ENCODE results near the gene CDC42EP5. TPM values are rescaled to one million over a fixed set of nuclear protein-coding genes. Genes with fewer than 3 reads are reported as not detected.

The CDC42EP5 gene
- total and polyA plus RNA-seq, 4 donors = 0.28 to 2.2 (median 0.84) TPM; not detected in 1

- H3K36me3 ChIP-seq (ENCODE audit: control insufficient read depth in 4 of 4, insufficient read depth in 3 of 4, low read depth in 1 of 4, low read length in 3 of 4) = peaks cover 0 to 4% (median under 1%) of the 10 kb centered on the region in 4 donors
- no peak overlapping the region for H3K27ac ChIP-seq (ENCODE audit: low read depth in 1 of 2, low read length in 2 of 2)
- H3K4me3 ChIP-seq (ENCODE audit: low read depth in 1 of 3, low read length in 3 of 3) = no peak overlapping the region
- no peaks in the 10 kb centered on the region for H3K9me3 ChIP-seq (ENCODE audit: control insufficient read depth in 4 of 4, low read length in 3 of 4)
- H3K27me3 ChIP-seq (ENCODE audit: control insufficient read depth in 4 of 4, insufficient read depth in 4 of 4, low read length in 3 of 4) = no peaks in the 10 kb centered on the region
- peaks cover 0 to 5% (median 2%) of the 10 kb centered on the region in 4 donors for H3K4me1 ChIP-seq (ENCODE audit: control insufficient read depth in 4 of 4, insufficient read depth in 4 of 4, low read length in 3 of 4)
- TF ChIP-seq NR2F2 (IDR thresholded peaks at IDR 0.05) = no peak
- no peak for TF ChIP-seq FOXA1 (IDR thresholded peaks at IDR 0.05)
- no peak for TF ChIP-seq MAX (IDR thresholded peaks at IDR 0.05)
- no peak for TF ChIP-seq RAD21 (IDR thresholded peaks at IDR 0.05)
- TF ChIP-seq, protein P1, sequence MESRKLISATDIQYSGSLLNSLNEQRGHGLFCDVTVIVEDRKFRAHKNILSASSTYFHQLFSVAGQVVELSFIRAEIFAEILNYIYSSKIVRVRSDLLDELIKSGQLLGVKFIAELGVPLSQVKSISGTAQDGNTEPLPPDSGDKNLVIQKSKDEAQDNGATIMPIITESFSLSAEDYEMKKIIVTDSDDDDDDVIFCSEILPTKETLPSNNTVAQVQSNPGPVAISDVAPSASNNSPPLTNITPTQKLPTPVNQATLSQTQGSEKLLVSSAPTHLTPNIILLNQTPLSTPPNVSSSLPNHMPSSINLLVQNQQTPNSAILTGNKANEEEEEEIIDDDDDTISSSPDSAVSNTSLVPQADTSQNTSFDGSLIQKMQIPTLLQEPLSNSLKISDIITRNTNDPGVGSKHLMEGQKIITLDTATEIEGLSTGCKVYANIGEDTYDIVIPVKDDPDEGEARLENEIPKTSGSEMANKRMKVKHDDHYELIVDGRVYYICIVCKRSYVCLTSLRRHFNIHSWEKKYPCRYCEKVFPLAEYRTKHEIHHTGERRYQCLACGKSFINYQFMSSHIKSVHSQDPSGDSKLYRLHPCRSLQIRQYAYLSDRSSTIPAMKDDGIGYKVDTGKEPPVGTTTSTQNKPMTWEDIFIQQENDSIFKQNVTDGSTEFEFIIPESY (IDR thresholded peaks at IDR 0.05) = no peak
- TF ChIP-seq YY1 (IDR thresholded peaks at IDR 0.05) = no peak
- TF ChIP-seq RXRA (IDR thresholded peaks at IDR 0.05) = no peak
- TF ChIP-seq FOXA2 (IDR thresholded peaks at IDR 0.05) = no peak
- TF ChIP-seq, protein P2, sequence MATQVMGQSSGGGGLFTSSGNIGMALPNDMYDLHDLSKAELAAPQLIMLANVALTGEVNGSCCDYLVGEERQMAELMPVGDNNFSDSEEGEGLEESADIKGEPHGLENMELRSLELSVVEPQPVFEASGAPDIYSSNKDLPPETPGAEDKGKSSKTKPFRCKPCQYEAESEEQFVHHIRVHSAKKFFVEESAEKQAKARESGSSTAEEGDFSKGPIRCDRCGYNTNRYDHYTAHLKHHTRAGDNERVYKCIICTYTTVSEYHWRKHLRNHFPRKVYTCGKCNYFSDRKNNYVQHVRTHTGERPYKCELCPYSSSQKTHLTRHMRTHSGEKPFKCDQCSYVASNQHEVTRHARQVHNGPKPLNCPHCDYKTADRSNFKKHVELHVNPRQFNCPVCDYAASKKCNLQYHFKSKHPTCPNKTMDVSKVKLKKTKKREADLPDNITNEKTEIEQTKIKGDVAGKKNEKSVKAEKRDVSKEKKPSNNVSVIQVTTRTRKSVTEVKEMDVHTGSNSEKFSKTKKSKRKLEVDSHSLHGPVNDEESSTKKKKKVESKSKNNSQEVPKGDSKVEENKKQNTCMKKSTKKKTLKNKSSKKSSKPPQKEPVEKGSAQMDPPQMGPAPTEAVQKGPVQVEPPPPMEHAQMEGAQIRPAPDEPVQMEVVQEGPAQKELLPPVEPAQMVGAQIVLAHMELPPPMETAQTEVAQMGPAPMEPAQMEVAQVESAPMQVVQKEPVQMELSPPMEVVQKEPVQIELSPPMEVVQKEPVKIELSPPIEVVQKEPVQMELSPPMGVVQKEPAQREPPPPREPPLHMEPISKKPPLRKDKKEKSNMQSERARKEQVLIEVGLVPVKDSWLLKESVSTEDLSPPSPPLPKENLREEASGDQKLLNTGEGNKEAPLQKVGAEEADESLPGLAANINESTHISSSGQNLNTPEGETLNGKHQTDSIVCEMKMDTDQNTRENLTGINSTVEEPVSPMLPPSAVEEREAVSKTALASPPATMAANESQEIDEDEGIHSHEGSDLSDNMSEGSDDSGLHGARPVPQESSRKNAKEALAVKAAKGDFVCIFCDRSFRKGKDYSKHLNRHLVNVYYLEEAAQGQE (IDR thresholded peaks at IDR 0.05) = no peak
- TF ChIP-seq JUND (IDR thresholded peaks at IDR 0.05) = no peak
- no peak for TF ChIP-seq HNF4G (IDR thresholded peaks at IDR 0.05)
- TF ChIP-seq, protein P3, sequence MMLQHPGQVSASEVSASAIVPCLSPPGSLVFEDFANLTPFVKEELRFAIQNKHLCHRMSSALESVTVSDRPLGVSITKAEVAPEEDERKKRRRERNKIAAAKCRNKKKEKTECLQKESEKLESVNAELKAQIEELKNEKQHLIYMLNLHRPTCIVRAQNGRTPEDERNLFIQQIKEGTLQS (IDR thresholded peaks at IDR 0.05) = no peak
- TF ChIP-seq GABPA (IDR thresholded peaks at IDR 0.05 in 1 of 2, conservative IDR thresholded peaks at IDR 0.05 in 1 of 2) = no peak
- no peak for TF ChIP-seq EGR1 (IDR thresholded peaks at IDR 0.05; ENCODE audit: low read depth in 2 of 2)
- no peak for TF ChIP-seq SP1 (IDR thresholded peaks at IDR 0.05)
- TF ChIP-seq, protein P4, sequence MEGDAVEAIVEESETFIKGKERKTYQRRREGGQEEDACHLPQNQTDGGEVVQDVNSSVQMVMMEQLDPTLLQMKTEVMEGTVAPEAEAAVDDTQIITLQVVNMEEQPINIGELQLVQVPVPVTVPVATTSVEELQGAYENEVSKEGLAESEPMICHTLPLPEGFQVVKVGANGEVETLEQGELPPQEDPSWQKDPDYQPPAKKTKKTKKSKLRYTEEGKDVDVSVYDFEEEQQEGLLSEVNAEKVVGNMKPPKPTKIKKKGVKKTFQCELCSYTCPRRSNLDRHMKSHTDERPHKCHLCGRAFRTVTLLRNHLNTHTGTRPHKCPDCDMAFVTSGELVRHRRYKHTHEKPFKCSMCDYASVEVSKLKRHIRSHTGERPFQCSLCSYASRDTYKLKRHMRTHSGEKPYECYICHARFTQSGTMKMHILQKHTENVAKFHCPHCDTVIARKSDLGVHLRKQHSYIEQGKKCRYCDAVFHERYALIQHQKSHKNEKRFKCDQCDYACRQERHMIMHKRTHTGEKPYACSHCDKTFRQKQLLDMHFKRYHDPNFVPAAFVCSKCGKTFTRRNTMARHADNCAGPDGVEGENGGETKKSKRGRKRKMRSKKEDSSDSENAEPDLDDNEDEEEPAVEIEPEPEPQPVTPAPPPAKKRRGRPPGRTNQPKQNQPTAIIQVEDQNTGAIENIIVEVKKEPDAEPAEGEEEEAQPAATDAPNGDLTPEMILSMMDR (IDR thresholded peaks at IDR 0.05; ENCODE audit: low read depth, low read length, missing input control) = no peak
- no peak for TF ChIP-seq HNF4A (conservative IDR thresholded peaks at IDR 0.05)
- H3K9ac ChIP-seq (ENCODE audit: low read depth in 1 of 2, low read length in 2 of 2) = no peak overlapping the region
- WGBS = 94% methylated on average over 5 of the region's 5 CpGs
- no peak for DNase-seq (ENCODE audit: low spot score)
Observed at GRCh38 chr19:54440641-54441040, 32.5 kb downstream of the CDC42EP5 start.
